GM12873 (cell line): Measurements from ENCODE around the gene CLCN7.

Source experiments
- TF ChIP-seq, protein P1 (sequence below): IDR thresholded peaks from 2 replicates; pipeline ENCODE4 v1.5.1; 2012; ENCODE audit warnings: low read depth, mild to moderate bottlenecking, moderate library complexity, low read length, control low read depth; ENCODE audit not compliant: insufficient read depth; ENCODE audit errors: missing control alignments

Gene CLCN7

DNA sequence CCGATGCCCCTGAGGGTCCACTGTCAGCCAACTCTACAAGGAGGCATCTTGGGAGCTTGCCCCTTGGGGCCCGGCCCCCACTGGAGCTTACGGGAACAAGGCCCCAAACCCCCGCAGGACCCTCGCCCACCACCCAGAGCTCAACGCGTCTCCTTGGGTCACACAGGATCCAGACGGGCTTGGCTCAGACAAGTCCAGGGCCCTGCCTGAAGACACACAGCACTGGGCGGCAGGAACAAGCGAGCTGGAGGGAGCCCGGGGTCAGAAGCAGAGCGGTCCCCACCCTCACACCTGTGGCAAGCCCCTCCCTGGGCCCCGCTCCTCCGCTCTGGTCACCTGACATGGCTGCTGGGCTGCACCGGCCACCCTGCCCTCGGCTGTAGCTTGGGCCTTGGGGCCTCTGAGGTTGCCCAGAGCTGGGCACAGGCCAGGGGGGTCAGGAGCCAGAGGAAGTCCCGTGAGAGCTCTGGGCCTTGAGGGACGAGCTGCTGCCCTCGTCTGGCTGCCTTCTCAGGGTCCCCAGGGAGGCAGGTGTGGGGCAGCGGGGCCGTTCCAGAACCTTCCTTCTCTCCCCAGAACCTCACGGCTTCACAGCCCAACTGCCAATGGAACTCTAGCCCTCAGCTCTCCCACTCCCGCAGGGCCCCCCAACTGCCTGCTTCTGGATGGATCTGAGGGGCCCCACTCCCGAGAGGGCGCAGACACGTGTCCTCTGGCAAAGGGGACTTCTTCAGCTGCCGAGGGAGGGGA lies 30.7 kb downstream of the CLCN7 start, which contains the start of gene CCDC154:
TSS of gene CCDC154 (minus strand) at position 577 of the 750 bp plus-strand sequence. CDS start at position 343, 234 bp downstream.
- TF ChIP-seq, protein P1, sequence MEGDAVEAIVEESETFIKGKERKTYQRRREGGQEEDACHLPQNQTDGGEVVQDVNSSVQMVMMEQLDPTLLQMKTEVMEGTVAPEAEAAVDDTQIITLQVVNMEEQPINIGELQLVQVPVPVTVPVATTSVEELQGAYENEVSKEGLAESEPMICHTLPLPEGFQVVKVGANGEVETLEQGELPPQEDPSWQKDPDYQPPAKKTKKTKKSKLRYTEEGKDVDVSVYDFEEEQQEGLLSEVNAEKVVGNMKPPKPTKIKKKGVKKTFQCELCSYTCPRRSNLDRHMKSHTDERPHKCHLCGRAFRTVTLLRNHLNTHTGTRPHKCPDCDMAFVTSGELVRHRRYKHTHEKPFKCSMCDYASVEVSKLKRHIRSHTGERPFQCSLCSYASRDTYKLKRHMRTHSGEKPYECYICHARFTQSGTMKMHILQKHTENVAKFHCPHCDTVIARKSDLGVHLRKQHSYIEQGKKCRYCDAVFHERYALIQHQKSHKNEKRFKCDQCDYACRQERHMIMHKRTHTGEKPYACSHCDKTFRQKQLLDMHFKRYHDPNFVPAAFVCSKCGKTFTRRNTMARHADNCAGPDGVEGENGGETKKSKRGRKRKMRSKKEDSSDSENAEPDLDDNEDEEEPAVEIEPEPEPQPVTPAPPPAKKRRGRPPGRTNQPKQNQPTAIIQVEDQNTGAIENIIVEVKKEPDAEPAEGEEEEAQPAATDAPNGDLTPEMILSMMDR, result no peak

DNA sequence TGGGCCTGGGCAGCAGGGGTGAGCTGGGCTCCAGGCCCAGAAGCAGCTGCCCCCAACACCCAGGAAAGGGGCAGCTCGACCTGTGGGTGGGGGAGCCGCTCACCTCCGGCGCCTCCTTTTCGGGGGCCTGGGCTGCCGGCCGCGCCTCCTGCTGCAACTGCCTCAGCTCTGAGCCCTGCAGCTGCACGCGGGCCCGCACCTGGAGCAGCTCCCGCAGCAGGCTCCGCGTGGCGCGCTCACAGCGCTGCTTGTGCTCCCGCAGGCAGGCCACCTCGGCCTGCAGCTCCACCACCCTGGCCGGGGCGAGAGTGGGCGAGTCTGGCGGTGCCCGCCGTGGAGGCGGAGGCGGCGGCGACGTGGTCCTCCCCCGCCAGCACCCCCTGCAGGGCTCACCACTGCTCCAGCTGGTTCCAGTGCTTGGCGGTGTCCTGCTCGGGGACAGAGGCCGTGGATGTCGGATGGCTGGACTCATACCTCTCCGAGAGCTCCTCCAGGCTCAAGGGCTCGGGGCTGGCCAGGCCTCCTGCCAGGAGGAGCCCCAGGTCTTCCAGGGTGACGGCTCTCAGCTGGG lies 31.3 kb downstream of the CLCN7 start:
- TF ChIP-seq, protein P1, result no peak

DNA sequence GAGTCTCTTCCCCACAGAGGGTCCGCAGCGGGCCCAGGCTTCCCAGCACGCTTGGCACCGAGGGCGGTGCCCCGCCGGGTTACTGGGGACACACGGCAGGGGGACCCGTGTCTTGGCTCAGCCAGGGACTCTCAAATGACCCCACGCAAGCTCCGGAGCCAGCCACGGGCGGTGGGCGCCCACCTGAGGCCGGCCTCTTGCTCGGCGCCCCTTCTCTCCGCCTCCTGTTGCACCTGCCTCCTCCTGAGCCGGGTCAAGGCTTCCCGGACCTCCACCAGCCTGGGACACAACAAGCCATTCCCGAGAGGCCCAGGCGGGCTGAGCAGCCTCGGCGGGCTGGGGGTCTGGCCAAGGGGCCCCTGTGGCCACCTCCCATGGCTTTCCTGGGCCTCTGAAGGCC lies 32.1 kb downstream of the CLCN7 start:
- TF ChIP-seq, protein P1, result no peak

DNA sequence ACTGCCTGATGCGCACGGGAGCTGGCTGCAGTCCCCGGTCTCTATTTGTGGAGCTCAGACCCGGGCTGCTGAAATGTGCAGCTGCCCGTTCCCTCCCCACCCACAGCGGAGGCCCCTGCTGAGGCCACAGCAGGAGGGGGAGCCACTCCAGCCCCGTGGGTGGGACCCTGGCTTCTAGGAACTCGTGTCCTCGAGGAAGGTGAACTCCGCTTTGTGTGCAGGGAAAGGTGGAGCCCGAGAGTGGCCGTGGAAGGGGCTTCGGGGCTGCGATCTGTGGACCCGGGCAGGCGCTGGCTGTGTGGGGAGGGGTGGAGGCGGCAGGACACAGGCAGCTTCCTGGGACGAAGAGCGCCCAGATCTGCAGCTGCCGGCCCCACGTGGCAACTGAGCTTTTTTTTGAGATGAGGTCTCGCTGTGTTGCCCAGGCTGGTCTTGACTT lies 33.4 kb downstream of the CLCN7 start:
- TF ChIP-seq, protein P1, result no peak

DNA sequence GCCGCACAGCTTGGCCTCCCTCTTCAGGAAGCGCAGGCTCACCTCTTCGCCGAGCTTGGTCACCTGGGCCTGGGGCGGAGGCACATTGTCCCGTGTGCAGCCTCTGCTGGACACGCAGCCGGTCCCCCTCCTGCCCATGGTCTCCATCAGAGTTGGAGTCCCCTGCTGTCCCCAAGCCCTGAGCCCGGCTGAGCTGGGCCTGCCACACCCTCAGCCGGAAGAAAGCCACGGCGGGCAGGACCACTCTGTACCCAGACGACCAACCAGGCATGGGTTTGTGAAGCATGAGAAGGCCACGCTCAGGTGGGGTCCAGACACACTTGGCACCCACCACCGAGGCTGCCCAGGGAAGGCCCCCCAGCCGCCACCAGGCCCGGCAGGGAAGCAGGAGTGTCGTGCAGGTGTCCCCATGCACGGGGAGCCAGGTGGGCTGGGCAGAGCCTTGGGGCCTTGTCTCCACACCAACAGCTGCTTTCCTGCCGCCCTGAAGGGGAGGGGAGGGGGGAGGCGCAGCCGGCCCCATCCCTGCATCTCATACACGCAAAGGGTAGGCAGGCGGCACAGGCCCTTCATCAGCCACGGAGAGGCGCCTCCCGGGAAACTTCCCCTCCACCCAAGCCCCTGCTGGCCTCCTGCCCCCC lies 35.6 kb downstream of the CLCN7 start:
- TF ChIP-seq, protein P1, result no peak

DNA sequence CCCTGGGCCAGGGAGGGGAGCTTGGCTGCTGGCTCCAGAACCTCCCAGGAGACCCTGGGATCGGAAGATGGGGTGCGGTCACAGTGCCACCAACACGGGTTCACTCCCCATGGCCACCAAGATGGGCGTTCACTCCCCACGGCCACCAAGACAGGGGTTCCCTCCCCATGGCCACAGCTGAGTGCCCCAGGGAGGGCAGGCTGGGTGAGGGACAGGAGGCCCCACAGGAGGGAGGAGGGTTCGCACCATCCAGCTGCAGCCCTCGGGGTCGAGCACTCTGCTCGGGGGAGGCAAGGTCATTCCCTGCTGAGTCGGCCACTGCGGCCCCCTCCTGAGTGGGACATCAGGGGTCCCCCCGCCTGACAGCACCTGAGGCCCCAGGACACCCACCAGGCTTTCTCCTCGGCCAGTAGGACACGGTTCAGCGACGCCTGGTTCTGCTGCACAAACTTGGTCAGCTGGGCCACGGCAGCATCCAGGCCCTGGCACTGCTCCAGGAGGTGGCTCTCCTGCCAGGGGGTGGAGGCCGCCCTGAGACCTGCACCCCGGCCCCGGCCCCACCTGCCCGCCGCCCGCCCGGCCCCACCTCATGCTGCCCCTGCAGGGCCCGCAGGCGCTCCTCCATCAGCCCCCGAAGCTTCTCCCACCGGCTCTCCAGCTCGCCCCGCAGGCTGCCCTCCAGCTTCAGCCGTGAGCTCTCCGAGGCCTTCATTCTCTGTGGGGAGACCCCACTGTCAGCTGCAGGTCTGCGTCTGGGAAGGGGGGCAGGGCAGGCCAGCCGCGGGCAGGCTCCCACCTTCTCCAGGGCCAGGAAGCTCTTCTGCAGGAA lies 36.4 kb downstream of the CLCN7 start:
- TF ChIP-seq, protein P1, result no peak
